ENCODE results near the gene LRRC8C.

GRCh38 chr1:89666640-89667039 is 33.7 kb downstream of the LRRC8C start:
- TF ChIP-seq CTCF (IDR thresholded peaks at IDR 0.05; ENCODE audit: low read depth, low read length, poor library complexity, severe bottlenecking) (no peak), EZH2phosphoT487 (IDR thresholded peaks at IDR 0.05; ENCODE audit: borderline replicate concordance, low read length) (no peak)

Measured in DOHH2 (cell line).